Stimulated activated CD8-positive, alpha-beta memory T cell treated with anti-CD3 and anti-CD28 coated beads, Interleukin-4, amount 100 ng/mL, for 1 hour (primary cell): ENCODE data around the gene CATSPERD.

ENCODE experiments used
- DNase-seq, 2 donors: peaks; one replicate each; pipeline ENCODE4 v3.0.0-alpha.2; 2020; ENCODE audit warnings: low read depth in 2 of 2, low spot score in 1 of 2

Gene CATSPERD, protein sequence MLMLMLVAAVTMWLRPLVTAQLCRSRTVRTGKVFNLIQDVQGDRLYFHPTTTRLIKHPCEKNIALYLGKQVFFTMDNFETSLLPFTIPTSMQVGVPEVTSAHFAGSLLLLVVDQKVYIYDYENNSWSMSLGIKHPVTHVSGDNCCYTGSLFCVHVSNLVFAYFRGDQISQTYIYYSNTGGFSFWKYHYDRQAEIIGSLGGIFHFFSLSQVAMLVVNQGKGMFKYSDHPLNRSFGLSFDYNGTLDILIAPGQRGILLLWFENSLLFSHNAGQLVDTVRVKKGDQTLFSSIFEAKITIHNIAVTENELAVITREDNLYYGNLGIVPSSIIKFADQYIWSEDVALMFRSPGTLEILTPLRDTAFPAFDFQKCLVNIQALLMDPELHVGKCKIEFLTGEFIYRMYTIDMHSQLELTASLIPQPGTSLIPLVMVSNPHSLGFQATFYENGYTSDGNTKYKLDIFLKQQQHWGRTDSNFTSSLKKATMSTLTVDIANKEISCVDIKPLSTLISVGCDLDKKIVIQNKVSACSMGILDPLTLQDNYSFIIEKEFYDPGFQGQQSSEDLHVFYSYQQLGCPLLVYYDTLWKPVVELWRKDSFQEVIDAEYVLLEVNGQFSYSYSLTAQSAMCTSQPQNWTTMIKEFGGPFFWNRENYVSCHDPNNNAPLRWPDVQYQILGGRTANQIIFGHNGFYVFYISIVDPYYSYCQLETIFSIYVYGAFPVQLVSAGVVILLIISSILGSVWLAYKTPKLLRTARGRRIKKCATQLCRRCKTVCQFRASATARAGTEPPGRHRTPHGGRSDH

DNA sequence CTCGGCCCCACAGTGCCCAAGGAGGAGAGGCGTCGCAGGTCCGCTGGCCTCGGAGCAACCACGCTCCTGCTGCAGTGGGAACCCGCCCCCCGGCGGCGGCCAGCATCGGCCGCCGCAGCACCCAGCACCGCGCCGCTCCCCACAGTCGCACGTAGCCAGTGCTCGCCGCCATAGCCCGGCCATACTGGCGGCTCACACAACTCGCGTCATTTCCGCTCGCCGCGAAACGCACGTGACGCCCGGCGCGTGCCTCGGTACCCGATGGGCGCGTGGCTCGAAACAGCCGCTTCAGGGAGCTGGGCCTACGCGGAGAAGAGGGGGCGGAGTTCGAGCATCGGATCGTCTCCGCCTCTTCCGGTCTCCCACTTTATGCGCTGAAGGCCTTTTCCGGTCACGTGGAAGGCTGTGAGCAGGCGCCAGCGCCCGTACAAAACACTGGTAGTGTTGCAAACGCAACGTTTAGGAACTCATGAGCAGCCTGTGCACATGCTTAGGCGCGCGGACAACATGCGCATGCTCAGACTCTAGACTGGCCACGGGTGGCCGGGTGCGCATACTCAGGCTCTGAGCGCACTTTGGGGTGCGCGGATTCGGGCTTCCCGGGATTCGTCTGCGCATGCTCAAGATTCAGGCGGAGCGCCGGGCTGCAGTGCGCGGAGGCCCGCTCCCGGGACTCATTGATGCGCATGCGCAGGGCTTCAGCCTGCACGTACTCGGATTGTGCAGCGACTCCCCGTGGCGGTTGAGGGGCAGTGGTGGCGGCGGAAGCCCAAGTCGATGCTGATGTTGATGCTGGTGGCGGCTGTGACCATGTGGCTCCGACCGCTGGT, at the start of gene CATSPERD, which contains the start of gene LONP1:
Gene CATSPERD, plus strand, starts transcription at position 677 of the 830 bp plus-strand sequence. Its CDS starts 101 bp downstream, at position 778.
Gene LONP1, minus strand, starts transcription at position 186 of the 830 bp plus-strand sequence. Its CDS starts 14 bp downstream, at position 172.
- DNase-seq: peak; percentile 95 to 96

DNA sequence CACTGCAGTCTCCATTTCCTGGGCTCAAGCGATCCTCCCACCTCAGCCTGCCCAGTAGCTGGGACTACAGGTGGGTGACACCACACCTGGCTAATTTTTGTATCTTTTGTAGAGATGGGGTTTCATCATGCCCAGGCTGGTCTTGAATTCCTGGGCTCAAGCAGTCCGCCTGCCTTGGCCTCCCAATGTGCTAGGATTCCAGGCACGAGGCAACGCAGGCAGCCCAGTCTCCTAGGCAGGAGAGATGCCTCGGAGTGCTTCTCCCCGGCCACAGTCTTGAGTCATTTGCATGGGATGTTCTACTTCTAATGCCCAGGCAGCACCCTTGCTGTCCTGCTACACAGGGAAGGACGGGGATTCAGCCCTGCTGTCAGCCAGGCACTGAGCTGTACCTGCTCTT, 48.8 kb upstream of the CATSPERD start:
- DNase-seq: no peak

DNA sequence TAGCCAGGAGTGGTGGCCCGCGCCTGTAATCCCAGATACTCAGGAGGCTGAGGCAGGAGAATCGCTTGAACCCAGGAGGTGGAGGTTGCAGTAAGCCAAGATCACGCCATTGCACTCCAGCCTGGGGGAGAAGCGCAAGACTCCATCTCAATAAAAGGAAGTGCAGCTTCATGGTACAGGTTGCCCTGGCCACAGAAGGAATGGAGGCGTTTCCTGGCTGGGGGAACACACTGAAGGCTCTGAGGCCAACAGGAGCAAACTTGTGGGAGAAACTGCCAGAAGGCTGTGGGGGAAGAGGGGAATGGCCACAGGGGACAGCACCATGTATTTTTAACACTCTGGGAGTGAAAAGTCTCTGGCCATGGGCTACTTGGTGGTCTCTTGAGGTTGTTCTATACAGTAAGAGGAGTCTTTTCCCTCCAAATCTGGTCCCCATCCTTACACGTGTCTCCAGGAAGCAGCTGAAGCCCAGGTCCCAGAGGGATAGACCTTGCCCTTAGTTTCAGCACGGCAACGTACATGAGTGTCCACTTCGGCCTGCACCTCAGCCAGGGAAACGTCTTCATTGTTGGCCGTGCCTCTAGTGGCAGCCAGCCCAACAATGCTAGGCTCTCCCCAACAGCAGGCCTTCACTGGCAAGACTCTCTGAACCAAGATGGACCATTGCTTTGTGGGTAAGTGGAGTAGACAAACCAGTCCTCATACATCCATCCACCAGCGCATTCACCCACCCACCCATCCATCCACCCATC, 47.6 kb upstream of the CATSPERD start:
- no peak for DNase-seq

DNA sequence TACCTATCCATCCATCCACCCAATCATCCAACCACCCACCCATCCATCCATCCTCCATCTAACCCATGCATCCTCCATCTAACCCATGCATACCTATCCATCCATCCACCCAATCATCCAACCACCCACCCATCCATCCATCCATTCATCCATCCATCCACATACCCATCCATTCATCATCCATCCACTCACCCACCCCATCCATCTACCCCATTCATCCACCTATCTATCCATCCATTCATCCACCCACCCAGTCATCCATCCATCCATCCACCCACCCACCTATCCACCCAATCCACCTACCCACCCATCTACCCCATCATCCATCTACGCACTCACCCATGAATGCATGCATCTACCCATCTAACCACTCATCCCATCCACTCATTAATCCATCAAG, 46.7 kb upstream of the CATSPERD start:
- DNase-seq: no peak

DNA sequence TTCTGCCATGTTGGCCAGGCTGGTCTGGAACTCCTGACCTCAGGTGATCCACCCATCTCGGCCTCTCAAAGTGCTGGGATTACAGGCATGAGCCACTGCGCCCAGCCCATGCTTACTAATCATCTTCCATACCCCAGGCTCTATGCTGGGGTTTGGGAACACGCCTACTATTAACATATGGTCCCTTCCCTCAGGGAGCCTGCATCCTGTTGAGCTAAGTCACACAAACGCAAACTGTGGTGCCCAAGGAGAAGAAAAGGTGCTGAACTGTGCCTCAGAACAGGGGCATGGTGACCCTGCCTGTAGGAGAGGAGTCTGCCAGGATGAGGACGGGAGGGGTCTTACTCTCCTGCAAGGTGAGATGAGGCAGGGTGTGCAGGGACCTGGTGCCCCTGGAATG, 45.7 kb upstream of the CATSPERD start:
- DNase-seq: no peak

DNA sequence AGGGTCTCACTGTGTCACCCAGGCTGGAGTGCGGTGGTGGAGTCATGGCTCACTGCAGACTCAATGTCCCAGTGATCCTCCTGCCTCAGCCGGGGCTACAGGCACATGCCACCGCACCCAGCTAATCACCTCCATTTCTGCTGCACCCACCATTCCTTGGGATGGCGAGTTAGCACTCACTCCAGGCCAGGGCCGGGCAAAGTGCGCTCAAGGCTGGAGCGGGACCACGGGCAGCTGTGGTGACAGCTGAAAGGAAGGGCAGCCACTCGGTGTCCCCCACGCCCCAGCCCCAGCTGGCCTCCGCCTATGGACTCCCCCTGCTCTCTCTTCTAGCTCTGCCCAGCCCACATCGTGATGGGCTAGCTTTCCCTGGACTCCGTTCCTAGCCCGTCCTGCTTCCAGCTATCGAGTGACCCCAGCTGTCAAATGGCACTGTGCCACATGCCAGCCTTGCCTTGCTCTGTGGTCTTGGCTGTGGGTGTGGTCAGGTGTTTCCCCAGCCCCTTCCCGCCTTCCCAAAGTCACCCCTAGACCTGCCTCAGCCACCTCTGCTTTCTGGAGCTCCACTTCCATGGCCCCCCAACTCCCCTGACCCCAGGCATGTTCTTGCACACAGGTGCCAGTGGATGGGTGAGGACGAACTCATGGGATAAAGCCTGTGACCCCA, 44.2 kb upstream of the CATSPERD start:
- DNase-seq: no peak

DNA sequence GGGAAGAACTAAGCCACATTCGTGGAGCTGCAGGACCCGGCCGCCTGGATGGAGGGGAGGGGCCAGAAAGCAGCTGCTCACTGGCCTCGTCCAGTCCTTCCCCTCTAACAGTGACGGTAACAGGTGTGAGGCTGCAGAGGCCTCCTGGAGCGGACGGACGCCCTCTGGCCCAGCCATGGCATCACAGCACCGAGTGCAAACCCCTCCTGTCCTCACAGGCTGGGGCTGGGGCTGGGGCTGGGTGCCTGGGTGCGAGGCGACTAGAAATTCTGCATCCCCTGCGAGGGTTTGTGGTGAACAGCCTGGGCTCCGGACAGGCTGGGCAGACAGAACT, 43.7 kb upstream of the CATSPERD start:
- no peak for DNase-seq

DNA sequence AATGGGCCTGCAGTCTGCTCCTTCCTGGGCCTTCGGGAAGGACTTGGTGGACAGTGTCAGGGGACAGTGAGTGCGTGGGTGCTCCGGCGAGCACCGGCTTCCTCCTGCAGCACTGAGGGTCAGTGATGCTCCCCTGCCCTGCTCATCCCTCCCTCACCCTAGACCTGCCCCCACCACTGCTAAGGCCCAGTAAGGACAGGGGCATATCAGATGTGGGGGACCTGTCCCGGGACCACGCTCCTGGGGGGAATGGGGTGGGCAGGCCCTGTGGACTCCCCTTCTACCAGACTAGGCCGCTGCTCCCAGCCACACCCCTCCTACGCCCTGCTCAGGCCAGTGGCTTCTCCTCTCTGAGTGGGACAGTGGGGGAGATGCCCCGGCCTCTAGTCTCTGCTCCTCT, 43.3 kb upstream of the CATSPERD start:
- DNase-seq: no peak

DNA sequence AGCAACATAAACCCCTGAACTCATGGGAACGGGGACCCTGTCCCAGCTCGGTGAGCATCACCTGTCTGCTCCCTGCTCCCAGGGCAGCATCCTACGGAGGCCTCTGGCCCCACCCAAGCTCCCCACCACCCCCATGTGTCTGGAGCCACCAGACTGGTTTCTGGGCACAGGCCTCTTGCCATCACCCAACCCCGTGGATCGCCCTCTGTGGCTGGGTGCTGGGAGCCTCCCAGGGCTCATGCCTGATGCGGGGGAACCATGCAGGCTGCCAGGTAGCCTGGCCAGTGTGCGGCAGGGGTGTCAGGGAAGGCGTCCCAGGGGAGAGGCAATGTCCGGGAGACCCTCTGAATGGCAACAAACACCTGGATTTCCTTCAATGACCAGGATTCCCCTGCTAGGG, 42.9 kb upstream of the CATSPERD start:
- DNase-seq: no peak

DNA sequence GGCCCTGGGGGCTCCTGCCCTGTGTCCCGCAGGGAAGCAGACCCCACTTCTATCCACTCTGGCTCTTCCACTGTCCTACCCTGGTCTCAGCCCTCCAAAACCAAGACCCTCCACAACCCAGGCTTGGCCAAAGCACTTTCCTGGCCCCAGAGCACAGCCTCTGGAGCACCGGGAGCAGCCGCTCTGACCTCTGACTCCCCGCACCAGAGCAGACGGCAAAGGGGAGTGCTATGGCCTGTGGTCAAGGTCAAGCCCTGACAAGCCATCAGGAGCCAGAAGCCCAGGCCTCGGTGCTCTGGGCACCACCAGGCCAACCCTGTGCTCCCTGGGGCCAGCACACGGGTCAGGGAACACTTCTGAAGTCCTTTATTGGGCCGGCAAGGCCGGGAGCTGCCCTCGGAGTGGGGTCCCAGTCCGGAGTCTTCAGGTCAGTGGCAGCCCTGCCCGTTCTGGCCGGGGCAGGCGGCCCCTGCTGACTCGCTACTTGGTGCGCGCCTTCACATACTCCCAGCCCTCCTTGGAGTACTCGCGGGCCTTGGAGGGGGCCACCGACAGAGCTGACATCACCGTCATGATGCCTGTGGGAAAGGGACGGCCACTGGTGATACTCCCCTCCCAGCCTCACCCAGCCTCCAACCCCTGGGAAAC, 42.2 kb upstream of the CATSPERD start:
- DNase-seq: no peak

DNA sequence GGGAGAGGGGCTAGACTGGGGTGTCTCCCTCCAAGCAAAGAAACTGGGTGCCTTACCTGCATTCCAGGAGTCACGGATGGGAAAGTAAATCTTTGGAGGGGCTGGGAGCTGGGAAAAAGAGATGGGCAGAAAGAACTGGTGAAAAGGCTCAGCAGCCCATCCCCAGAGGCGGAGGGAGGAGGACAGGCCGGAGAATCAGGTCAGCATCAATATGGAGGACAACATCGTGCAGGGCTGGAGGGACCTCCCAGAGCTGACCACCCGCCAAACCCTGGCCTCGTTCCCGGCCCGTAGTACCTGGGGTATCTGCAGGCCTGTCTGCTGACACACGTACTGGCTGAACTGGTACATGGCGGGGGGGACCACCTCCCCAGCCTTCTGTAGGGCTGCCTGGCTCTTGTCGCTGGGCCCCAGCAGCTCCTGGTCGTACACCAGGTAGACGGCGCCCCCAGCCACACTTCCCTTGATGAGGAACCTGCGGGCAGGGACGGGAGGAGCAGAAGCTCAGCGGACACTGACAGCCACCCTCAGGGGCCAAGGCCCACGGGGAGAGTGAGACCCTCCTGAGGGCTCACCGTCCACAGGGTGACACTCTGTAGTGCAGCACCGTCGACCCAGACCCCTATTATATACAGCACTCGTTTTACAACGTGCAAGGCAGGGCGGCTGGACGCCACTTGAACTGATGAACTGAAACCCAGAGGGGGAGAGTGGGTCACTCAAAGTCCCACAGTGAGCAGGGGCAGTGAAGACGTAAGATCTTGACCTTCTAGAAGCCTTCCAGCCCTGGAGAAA, 41.0 kb upstream of the CATSPERD start:
- no peak for DNase-seq

DNA sequence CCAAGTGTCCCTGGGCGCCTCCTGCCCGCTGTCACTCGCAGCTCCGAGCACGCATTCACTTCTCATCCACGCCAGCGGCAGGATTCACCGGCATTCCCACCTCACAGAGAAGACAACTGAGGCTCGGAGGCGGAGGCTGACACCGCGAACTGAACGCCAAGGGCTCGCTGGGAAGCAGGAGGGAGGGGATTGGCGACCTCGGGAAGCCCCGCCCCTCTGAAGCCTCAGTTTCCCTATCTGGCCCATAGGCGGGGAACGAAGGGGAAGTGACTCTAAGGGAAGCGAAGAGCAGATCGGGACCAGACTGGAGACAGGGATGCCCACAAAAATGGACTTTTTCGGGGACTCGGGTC, 40.4 kb upstream of the CATSPERD start:
- no peak for DNase-seq

DNA sequence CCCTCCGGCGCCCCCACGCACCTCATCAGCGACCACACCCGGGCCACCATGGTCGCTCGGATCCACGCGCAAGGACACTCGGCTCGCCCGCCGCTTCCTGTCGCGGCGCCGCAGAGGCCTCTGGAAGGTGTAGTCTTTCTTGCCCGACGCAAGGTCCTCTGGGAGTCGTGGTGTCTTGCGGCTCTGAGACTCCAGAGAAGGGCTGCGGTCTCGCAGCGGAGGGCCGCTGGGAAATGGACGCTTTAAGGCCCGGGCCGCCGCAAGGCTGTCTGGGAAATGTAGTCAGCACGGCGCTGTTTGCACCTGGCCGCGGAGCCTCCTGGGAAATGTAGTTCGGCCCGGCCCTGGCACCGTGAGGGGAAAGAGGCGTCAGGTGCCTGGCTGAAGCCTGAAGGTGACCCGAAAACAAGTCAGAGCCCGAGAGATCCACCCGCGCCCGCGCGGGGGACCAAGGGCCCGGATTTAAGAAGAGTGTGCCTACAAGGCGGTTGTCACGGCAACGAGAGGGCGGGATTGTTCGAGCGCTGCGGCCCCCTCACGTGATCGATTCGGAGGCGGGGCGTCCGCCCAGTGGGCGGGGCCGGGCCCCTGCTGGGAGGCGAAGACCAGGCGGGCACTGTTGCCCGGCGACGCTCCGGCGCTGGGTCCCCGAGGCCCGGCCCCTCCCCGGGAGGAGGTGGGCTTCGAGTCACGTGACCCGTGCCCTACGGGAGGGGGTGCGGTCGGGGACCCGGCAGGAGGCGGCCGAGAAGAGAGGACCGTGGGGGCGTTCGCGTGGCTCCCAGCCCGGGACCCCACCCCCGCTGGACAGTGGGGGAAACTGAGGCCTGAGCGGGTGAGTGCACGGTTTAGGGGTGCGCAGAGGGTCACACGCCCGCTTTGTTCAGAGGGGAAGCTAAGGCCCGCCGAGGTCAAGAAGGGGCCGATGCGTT, 39.7 kb upstream of the CATSPERD start, which contains the start of the genes HSD11B1L and MICOS13:
Gene HSD11B1L, plus strand, starts transcription at position 591 of the 932 bp plus-strand sequence. CDS start 3,806 bp downstream, outside the sequence.
Gene MICOS13, minus strand, starts transcription at position 80 of the 932 bp plus-strand sequence. Its CDS starts 30 bp downstream, at position 50.
- DNase-seq: peak; percentile 95 to 96

DNA sequence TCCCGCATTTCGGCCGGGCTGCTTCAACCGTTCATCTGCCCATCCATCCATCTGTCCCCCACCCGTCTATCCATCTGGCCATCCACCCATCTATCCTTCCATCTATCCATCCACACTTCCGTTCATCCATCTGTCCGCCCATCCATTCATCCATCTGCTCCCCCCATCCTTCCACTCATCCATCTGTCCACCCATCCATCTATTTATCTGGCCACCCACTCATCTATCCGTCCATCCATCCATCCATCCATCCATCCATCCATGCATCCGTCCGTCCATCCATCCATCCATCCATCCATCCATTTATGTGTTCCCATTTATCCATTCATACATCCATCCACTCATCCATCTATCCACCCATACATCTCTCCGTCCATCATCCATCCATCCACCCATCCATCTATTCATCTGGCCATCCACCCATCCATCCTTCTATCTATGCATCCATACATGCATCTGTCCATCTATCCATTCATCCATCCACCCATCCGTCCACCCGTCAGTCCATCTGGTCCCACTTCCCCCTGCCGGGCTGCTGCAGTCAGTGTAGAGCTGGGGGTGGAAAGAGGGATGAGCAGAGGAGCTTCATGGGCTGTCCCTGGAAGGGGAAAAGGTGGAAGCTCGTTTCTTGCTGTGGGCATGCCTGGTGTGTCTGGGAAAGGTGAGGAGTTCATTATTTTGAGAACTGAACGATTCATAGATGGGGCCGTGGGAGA, 38.9 kb upstream of the CATSPERD start:
- DNase-seq: no peak

DNA sequence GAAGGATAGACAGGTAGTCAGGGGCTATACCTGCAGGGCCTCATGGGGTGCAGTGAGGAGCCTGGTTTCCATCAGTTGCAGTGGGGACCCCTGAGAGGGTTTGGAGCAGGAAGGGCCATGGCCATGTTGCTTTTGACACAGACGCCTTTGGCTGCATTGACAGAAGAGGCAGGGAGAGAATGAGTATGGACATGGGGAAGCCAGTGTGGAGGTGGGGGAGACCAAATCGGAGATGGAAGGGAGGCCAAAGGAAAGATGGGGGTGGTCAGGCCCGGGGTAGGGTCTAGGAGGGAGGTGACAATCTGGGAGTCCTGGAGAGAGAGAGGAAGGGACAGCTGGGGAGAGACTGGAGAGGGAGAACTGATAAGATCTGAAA, 38.3 kb upstream of the CATSPERD start:
- no peak for DNase-seq

DNA sequence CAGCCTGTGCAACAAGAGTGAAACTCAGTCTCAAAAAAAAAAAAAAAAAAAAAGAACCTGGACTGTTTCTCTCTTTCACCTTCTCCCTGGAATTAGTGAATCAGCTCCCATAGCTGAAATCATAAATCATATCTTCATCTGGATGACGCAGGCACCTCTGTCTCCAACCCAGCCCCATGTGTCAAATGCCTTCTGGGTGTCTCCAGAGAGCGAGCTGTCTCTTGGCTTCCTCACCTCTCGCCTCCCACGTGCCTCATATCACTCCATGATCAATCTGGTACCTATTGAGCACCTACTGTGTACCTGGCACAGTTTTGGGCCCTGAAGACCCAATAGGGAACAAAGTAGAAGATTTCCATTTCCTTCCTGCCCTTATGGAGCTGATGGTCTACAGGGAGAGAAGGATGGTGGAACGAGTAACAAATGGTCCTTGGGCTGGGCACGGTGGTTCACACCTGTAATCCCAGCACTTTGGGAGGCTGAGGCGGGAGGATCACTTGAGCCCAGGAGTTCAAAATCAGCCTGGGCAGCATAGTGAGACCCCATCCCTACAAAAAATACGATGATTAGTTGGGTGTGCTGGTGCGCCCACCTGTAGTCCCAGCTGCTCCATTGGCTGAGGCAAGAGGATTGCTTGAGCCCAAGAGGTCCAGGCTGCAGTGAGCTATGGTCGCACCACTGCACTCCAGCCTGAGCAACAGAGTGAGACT, 37.1 kb upstream of the CATSPERD start:
- DNase-seq: no peak
